ENCODE data around the gene WNT3A.

DNA sequence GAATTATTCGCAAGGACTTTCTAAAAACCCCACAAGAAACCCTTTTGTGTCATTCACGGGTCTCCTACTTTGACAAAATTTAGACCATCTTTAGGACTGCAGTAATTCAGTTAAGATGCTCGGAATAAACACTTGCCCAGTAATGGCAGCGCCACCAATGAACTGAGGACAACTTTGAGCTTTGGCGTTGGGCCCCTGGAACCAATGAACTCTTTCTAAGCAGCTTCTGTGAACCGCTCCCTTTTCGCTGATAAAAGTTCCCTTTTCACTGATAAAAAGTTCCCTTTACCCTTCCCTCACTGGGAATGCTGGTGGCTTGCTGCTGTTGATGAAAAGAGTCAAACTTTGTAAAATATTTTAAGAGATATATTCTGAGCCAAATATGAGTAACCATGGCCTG, 103.8 kb downstream of the WNT3A start:
- TF ChIP-seq POLR2AphosphoS5 (IDR thresholded peaks at IDR 0.05) = no peak
- TF ChIP-seq, protein P1, sequence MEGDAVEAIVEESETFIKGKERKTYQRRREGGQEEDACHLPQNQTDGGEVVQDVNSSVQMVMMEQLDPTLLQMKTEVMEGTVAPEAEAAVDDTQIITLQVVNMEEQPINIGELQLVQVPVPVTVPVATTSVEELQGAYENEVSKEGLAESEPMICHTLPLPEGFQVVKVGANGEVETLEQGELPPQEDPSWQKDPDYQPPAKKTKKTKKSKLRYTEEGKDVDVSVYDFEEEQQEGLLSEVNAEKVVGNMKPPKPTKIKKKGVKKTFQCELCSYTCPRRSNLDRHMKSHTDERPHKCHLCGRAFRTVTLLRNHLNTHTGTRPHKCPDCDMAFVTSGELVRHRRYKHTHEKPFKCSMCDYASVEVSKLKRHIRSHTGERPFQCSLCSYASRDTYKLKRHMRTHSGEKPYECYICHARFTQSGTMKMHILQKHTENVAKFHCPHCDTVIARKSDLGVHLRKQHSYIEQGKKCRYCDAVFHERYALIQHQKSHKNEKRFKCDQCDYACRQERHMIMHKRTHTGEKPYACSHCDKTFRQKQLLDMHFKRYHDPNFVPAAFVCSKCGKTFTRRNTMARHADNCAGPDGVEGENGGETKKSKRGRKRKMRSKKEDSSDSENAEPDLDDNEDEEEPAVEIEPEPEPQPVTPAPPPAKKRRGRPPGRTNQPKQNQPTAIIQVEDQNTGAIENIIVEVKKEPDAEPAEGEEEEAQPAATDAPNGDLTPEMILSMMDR (IDR thresholded peaks at IDR 0.05 in 8 of 11, conservative IDR thresholded peaks at IDR 0.05 in 3 of 11) = no peak
- no peak for TF ChIP-seq POLR2A (IDR thresholded peaks at IDR 0.05)

All from spleen (tissue), 7 donors.